Small intestine (tissue), 7 donors: ENCODE measurements around the gene PDLIM7. TPM values are rescaled to one million over a fixed set of nuclear protein-coding genes. Genes with fewer than 3 reads are reported as not detected.
A peak's percentile ranks its signal among the peaks of the same experiment; 100 is the strongest.

ENCODE experiments used
- DNase-seq, 2 donors: peaks; one replicate each; pipeline versions ENCODE4 v3.0.0 to v3.0.0-alpha.2; 2013
- FAIRE-seq: peaks from 2 replicates; lab custom pipeline; 2012; peaks lifted over from hg19 to GRCh38; lab: Jason Lieb, UNC
- H3K27ac ChIP-seq, 3 donors: one replicate each; pipeline ENCODE4 v1.5.1; 2013; ENCODE audit warnings: low read length in 2 of 3, mild to moderate bottlenecking in 2 of 3, control low read depth in 1 of 3, inconsistent platforms in 1 of 3, low read depth in 1 of 3, moderate library complexity in 1 of 3
- H3K27me3 ChIP-seq, 3 donors: one replicate each; pipeline ENCODE4 v1.6.1; 2013; ENCODE audit warnings: low read length in 3 of 3, inconsistent platforms in 1 of 3; ENCODE audit not compliant: control insufficient read depth in 3 of 3, insufficient read depth in 3 of 3
- H3K36me3 ChIP-seq, 3 donors: one replicate each; pipeline ENCODE4 v1.6.1; 2013; ENCODE audit warnings: low read length in 3 of 3, inconsistent platforms in 1 of 3, low read depth in 1 of 3, mild to moderate bottlenecking in 1 of 3, moderate library complexity in 1 of 3; ENCODE audit not compliant: control insufficient read depth in 3 of 3, insufficient read depth in 2 of 3
- H3K4me1 ChIP-seq, 3 donors: one replicate each; pipeline ENCODE4 v1.6.1; 2013; ENCODE audit warnings: low read length in 2 of 3, inconsistent platforms in 1 of 3, low read depth in 1 of 3, mild to moderate bottlenecking in 1 of 3, moderate library complexity in 1 of 3; ENCODE audit not compliant: control insufficient read depth in 3 of 3, insufficient read depth in 2 of 3
- H3K4me3 ChIP-seq, 3 donors: one replicate each; pipeline ENCODE4 v1.5.1; 2013; ENCODE audit warnings: low read length in 3 of 3, control low read depth in 1 of 3, inconsistent platforms in 1 of 3, low read depth in 1 of 3, mild to moderate bottlenecking in 1 of 3, moderate library complexity in 1 of 3
- H3K9me3 ChIP-seq, 2 donors: one replicate each; pipeline ENCODE4 v1.6.1; 2013; ENCODE audit warnings: low read depth in 1 of 2, low read length in 1 of 2; ENCODE audit not compliant: control insufficient read depth in 2 of 2, insufficient read depth in 1 of 2
- WGBS, 3 donors: extraction: QIAGEN DNeasy Blood & Tissue Kit; methylation state at CpG; one replicate each; pipeline ENCODE4 v1.1.7; 2013; 5-methylcytosine and 5-hydroxymethylcytosine counted together
- polyA plus RNA-seq, 4 donors: library from polyadenylated mRNA; stranded (reverse) in 3 of 4; unstranded in 1 of 4; fragments of 200-250 nt in 3 of 4; fragments of 120-200 nt in 1 of 4; gene quantifications; one replicate each; pipeline versions ENCODE4 v1.2.1 to v1.2.3, GENCODE V29; 2013
- donor health status: healthy with polysubstance abuse.
- donor health status: control.
- donor health status: control.
- donor health status: Bipolar disorder and iron deficiency.
- donor health status: healthy.

Gene PDLIM7
- polyA plus RNA-seq, 4 donors = 3.8 to 44.4 (median 18.3) TPM

DNA sequence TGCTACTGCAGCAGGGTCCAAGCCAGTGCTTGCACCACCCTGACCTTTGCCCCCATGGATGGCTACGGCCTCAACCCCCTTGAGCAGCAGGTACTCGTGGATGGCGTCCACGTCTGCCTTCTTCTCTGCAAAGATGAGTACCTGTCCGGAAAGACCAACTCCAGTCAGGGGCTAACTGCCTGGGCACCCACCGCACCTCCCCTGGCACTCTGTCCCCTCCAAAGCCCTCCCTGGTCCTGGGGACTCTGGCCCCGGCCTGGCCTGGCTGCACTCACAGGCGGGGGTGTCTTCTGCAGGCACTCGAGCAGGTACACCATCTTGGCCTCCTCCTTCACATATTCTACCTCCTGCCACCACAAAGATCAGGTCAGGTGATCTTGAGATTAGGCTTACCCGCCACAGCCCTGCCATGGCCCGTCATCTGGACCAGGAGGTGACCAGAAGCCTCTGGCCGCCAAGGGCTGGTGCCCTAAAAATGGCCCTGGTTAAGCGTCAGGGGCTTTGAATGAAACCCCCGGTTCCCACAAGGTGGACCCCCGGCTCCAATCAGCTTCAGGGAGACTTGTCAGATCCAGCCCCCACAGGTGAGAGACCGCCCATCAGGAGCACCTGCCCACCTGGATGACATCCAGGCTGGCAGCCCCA lies 15.5 kb upstream of the PDLIM7 start:
- H3K9me3 ChIP-seq = no peaks in the 10 kb centered on the region
- H3K4me1 ChIP-seq = peaks cover 5 to 9% (median 5%) of the 10 kb centered on the region in 3 donors
- DNase-seq (no peak), FAIRE-seq (no peak)
- no peaks in the 10 kb centered on the region for H3K27me3 ChIP-seq
- 88 to 96% (median 90%) methylated on average over 16 of the region's 16 CpGs for WGBS, 3 donors
- no peak overlapping the region for H3K27ac ChIP-seq
- H3K4me3 ChIP-seq = no peak overlapping the region
- H3K36me3 ChIP-seq = peaks cover 6 to 66% (median 18%) of the 10 kb centered on the region in 3 donors

DNA sequence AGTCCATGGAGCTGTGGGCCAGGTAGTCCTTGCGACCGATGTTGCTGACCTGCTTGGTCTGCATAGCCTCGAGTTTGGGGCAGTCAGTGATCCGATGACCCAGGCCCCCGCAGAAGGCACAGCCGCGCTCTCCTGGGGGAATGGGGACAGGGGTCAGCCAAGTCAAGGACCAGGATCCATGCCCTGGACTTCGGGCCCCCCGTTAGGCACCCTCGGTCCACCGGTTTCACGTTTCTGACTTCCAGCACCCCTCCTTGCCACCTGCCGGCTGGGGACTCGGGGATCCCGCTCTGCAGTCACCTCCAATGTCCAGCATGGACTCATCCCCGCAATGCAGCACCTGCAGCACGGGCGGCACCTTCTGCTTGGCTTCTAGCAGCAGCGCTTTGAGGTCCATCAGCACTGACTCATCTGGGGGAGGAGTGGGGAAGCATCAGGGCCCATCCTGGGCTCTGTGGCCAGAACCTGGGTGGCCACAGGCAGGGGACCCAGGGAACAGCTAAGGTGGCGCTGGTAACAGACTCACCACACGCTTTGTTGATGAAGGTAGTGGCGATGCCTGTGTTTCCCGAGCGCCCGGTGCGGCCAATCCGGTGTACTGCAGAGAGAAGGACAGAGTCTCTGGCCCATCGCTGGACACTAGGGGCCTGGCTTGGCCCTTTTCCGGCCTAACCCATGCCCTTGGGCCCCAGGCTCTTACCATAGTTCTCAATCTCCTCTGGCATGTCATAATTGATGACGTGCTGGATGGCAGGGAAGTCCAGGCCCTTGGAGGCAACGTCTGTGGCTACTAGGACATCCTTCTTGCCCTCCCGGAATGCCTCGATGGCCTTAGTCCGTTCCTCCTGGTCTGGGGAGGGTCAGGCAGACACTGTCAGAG lies 14.6 kb upstream of the PDLIM7 start:
- Histone ChIP-seq H3K9me3 (no peaks in the 10 kb centered on the region), H3K4me3 (no peak overlapping the region), H3K27me3 (no peaks in the 10 kb centered on the region), H3K4me1 (peaks cover 5 to 9% (median 5%) of the 10 kb centered on the region in 3 donors), H3K36me3 (peaks cover 6 to 66% (median 18%) of the 10 kb centered on the region in 3 donors), H3K27ac (no peak overlapping the region)
- 92 to 95% (median 92%) methylated on average over 34 of the region's 34 CpGs for WGBS, 3 donors
- FAIRE-seq = no peak
- DNase-seq = no peak

DNA sequence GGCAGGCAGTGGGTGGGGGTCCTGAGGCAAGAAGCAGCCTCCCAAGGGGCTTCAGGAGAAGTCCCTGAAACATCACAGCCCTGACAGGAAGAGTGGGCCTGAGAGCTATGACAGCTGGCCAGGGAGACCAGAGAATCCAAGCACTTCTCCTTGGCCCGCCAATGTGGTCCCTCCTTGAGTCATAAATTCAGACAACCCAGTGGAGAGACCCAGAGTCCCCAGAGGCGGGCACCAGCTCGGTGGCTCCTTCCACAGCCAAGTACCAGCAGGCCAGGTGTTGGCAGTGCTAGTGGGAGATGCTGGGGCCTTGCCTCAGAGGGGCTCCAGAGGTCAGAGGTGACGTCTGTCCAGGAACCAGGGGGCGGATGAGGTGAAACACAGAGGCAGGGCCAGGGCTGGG lies 13.8 kb upstream of the PDLIM7 start:
- no peaks in the 10 kb centered on the region for H3K27me3 ChIP-seq
- WGBS, 3 donors = 85 to 94% (median 90%) methylated on average over 5 of the region's 5 CpGs
- DNase-seq = no peak
- H3K36me3 ChIP-seq = peaks cover 6 to 66% (median 18%) of the 10 kb centered on the region in 3 donors
- no peak for FAIRE-seq
- no peaks in the 10 kb centered on the region for H3K9me3 ChIP-seq
- H3K4me1 ChIP-seq = peaks cover 5 to 9% (median 5%) of the 10 kb centered on the region in 3 donors
- H3K27ac ChIP-seq = peak overlapping the region in 1 of 3 donors; percentile 28
- no peak overlapping the region for H3K4me3 ChIP-seq

DNA sequence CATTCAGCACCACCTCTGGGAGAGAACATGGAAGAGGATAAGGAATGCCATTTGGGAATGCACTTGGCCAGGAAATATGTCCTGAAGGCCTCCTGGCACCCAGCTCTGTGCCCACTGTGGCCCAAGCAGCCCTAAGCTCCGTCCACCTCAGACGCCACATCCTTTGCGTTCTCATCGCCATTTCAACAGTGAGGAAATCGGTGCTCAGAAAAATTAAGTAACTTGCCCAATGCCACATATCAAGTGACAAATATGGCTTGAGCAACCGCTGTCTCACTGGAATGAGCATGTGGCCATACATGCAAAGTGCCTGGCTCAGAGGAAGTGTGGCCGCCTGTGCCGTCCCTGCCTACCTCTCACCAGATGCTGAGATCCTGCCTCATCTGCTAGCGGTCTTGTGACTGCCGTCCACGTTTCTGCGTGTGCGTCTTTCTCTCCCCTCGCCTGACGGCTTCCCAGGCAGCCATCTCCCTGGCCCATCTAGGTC lies 13.2 kb upstream of the PDLIM7 start:
- Histone ChIP-seq H3K27ac (peak overlapping the region in 1 of 3 donors; percentile 34), H3K27me3 (no peaks in the 10 kb centered on the region), H3K36me3 (peaks cover 6 to 62% (median 18%) of the 10 kb centered on the region in 3 donors), H3K9me3 (no peaks in the 10 kb centered on the region), H3K4me3 (no peak overlapping the region), H3K4me1 (peaks cover 0 to 3% (median 2%) of the 10 kb centered on the region in 3 donors)
- DNase-seq (no peak), FAIRE-seq (no peak)
- WGBS, 3 donors = 81 to 92% (median 90%) methylated on average over 15 of the region's 15 CpGs

DNA sequence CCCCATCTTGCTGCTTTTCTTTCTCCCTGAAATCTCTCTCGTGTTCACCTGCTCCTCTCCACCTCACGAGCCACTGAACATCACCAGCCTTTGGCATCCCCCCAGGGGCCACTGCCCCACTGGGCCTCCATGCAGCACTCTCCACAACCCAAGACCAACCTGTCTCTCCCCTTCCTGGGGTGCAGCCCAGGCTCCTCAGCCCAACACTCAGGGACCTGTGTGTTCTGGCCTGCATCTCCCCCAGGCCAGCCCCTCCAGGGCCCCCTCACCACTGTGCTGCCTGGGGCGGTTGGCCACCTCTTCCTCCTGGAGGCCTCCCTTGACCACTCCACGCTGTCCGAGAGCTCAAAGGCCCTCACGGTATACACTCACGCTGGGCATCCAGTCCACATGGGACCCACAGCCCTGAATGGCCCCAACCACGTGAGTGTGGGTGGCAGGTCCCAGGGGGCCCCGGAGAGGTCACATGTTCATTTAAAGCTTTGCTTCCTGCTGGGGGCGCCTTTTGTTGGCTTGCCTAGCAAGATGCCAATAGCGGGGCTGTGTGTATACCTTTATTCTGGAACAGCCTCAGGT lies 12.7 kb upstream of the PDLIM7 start:
- Histone ChIP-seq H3K36me3 (peaks cover 6 to 57% (median 15%) of the 10 kb centered on the region in 3 donors), H3K4me1 (no peaks in the 10 kb centered on the region), H3K9me3 (no peaks in the 10 kb centered on the region), H3K4me3 (no peak overlapping the region), H3K27ac (peak overlapping the region in 1 of 3 donors; percentile 34), H3K27me3 (no peaks in the 10 kb centered on the region)
- DNase-seq = no peak
- no peak for FAIRE-seq
- 67 to 77% (median 74%) methylated on average over 11 of the region's 11 CpGs for WGBS, 3 donors

DNA sequence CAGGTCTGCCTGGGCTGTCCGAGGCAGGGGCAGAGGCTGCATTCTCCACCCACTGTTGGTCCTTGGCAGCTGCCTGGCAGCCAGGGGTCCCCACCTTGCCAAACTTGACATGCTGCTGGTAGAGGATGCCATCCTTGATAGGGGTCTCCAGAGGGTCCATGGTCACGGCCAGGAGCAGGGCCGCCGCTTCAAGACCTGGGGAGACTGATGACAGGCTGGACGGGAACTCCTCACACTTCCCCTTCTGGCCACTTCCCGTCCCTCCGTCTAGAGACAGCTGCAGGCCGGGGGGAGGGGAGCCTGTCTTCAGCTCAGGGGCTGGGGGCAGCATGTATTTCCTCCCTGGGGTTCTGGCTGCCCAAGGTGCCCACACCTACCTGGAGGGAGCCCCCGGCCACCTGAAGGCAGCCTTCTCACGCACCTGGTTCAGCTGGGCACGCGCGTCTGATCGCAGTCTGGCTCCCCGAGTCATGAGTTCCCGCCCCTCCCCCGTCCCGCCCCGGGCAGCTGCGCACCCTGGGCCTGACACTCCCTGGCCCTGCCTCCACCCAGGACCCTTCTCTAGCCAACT lies 12.1 kb upstream of the PDLIM7 start, which contains the start of gene DOK3:
DOK3 (minus strand) TSS at position 446 of the 571 bp plus-strand sequence; CDS start at position 160, 286 bp downstream.
- H3K9me3 ChIP-seq = no peaks in the 10 kb centered on the region
- whole genome bisulfite sequencing, 3 donors = 22 to 37% (median 26%) methylated on average over 18 to 20 of the region's 20 CpGs
- DNase-seq (peak in 1 of 2 donors; percentile 11), FAIRE-seq (no peak)
- peak within 1 kb of the TSS in 1 of 3 donors; percentile 74 for H3K27ac ChIP-seq
- no peaks in the 10 kb centered on the region for H3K4me1 ChIP-seq
- peaks cover 6 to 51% (median 14%) of the 10 kb centered on the region in 3 donors for H3K36me3 ChIP-seq
- peak within 1 kb of the TSS in 1 of 3 donors; percentile 13 for H3K4me3 ChIP-seq
- H3K27me3 ChIP-seq = no peaks in the 10 kb centered on the region

DNA sequence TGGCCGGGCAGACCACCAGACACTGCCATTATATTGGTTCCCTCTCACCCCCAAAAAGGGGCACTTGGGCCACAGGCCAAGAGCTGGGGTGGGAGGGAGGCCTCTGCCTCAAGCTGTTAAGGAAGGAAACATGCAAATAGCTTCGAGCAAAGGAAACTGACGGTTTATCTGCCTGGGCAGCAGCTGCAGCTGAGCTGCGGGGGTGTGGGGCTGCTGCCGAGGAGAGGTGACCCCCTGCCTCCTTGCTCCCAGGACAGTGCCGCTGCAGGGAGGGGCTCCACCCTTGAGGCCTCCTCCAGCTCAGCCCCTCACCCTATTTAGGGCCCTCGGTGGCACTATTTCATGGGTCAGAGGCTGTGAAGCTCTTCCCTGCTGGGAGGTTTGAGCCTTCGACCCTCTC lies 11.4 kb upstream of the PDLIM7 start:
- 46 to 72% (median 57%) methylated on average over 7 to 8 of the region's 8 CpGs for WGBS, 3 donors
- Histone ChIP-seq H3K36me3 (peaks cover 6 to 49% (median 14%) of the 10 kb centered on the region in 3 donors), H3K9me3 (no peaks in the 10 kb centered on the region), H3K27me3 (no peaks in the 10 kb centered on the region), H3K4me1 (no peaks in the 10 kb centered on the region), H3K4me3 (no peak overlapping the region), H3K27ac (peak overlapping the region in 1 of 3 donors; percentile 74)
- no peak for FAIRE-seq
- DNase-seq = no peak
